NCI-H748 (cell line): ENCODE measurements around the gene IQSEC2.

Experiments
- DNase-seq: peaks from one replicate; lab custom pipeline; 2025; ENCODE audit not compliant: unreplicated experiment; lab: John Stamatoyannopoulos, UW

IQSEC2 gene

DNA sequence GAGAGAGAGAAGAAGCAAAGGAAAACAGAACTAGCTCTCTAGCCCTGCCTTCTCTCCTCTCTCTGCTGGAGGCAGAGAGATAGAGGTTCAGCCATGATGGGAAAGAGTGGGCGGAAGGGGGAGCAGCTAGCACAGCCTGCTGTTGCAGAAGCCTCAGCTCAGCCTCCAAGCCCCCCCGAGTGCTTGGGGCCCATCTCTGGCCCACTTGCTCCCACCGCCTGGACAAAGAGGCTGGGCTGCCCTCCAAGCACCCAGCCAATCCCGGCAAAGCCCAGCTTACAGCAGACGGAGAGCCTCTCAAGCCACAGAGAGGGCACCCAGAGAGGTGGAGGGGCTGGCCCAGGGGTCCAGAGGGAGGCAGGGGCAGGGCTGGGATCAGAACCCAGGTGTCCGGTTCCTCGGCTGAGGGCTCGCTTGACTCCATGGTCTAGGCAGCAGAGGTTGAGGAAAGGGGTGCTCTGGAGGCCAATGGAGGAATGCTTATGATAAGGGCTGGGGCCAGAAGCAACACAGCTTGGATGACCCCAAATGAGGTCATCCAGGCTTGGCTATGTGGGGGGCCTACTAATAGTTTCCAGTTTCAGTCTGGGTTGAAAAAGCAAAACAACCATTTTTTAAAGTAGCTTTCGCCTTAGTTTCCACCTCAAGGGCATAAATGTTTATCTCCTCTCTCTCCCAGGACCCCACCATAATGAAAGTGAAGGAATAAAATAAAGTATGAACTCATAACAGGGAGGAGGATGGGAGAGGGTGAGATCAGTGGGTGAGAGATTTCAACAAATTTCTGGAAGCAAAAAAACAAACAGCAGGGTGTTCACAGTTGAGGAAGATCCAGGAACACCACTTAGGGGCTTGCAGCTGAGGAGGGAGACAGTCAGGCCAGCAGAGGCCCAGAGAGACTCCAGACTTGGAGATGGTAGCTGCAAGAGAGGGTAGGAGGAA is 24.9 kb upstream of the IQSEC2 start:
- no peak for DNase-seq

DNA sequence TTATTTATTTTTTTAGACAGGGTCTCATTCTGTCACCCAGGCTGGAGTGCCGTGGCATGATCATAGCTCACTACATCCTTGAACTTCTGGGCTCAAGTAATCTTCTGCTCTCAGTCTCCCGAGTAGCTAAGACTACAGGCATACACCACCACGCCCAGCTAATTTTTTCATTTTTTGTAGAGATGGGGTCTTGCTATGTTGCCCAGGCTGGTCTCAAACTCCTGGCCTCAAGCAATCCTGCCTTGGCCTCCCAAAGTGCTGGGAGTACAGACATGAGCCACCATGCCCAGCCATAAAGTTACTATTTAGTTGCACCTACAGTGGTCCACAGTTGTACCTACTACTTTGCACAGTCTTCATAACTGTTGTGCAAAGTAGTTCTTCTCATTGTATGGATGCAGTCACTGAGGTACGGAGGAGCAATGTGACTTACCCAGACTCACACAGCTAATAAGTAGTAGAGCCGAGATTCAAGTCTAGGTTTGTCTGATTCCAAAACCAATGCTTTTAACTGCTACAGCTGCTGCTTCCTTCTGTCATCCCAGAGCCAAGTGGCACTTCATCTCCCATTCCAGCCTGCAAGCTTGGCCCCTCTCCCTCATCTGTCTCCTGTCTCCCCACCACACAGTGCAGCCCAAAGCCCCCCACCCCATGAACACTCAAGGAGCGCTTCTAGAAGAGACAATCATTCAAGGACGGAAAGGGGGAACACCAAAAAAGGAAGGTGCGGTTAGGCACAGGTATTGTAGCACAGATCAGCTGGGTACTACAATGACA is 24.0 kb upstream of the IQSEC2 start:
- no peak for DNase-seq

DNA sequence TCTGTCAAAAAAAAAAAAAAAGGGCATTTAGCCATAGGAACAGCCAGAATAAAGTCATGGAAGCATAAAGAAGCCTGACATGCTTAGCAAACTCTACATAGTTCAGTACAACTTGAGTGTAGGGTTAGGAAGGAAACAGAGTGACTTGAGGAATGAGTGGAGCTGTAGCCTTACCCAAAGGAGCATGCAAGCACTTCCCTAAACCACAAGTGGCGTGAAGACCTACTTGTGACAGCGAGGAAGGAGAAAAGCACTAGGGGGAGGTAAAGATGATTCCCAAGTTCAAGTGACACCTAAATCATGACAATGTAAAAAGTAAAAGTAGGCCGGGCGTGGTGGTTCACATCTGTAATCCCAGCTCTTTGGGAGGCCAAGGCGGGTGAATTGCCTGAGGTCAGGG is 21.8 kb upstream of the IQSEC2 start:
- no peak for DNase-seq

DNA sequence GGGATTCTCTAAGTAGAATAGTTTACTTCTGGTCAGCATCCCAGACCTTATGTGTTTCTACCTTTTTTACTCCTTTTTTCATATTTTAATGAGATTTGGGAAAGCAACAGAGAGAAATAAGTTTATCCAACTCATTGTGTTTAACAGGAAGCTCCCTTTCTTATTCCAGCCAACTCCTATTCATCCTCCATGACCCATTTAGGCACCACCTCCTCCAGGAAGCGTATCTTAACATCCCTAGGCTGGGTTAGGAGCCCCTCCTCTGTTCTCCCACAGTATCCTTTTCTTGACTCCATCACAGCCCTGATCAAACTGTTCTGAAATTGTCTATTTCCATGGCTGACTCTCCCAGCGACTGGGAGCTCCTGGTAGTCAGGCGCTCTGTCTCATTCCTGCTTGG is 18.8 kb upstream of the IQSEC2 start:
- no peak for DNase-seq

- DNase-seq, result no peak
Measured at GRCh38 chrX:53294024-53294648, 12.8 kb upstream of the IQSEC2 start.

- DNase-seq, result no peak
Measured at GRCh38 chrX:53291596-53291995, 10.2 kb upstream of the IQSEC2 start.

GRCh38 chrX:53290441-53291041 is 9.2 kb upstream of the IQSEC2 start:
- no peak for DNase-seq

GRCh38 chrX:53288189-53288588 is 6.8 kb upstream of the IQSEC2 start:
- DNase-seq, result peak; percentile 75

DNA sequence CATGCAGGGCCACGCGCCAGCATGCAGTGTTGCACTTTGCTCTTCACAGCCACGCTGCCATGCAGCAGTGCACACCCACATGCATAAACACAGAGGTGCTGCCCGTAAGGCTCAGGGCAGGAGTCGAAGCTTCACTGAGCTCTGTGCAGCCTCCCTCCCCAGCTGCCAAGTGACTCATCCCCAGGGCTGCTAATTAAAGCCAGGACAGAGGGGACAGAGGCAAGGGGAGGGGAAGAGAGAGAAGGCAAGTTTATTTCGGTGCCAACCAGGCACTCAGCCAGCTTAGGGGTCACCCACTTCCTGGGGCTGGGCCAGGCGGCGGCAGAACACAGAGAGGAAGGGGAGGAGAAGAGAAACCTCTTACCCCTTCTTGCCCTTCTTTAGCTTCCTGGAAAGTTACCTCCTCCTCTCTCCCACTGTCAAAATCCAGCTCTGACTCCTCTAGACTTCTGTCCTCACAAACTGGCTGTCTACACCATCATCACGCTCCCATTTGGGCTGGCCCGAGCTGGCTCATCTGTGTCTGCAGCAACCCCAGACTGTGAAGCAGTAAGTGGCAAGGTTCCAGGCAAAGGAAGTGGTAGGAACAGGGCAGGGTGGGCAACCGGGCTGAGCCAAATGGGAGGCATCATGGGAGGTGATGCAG is 6.2 kb upstream of the IQSEC2 start:
- no peak for DNase-seq

GRCh38 chrX:53286171-53286570 is 4.8 kb upstream of the IQSEC2 start:
- DNase-seq, result no peak

DNA sequence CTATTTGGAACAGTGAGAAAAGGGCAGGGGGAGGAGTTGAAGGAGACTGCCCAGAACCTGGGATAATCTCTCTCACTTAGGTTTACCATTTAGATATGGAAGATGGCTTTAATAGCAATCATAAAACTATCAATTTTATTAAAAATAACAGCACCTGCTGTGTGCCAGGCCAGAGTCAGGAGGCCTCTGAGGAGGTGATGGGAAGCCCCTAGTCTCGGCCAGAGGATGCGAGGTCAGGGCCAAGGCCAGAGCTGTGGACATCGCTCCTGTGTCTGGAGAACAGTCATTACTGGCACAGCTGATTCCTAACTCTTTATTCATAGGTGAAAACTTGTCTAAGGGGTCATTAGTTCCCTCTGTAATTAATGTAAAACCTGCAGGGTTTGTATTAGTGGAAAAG is 4.2 kb upstream of the IQSEC2 start:
- DNase-seq, result no peak

- peak; percentile 44 for DNase-seq
Measured at GRCh38 chrX:53284684-53285447, 3.5 kb upstream of the IQSEC2 start.

- no peak for DNase-seq
Measured at GRCh38 chrX:53283567-53283966, 2.2 kb upstream of the IQSEC2 start.

DNA sequence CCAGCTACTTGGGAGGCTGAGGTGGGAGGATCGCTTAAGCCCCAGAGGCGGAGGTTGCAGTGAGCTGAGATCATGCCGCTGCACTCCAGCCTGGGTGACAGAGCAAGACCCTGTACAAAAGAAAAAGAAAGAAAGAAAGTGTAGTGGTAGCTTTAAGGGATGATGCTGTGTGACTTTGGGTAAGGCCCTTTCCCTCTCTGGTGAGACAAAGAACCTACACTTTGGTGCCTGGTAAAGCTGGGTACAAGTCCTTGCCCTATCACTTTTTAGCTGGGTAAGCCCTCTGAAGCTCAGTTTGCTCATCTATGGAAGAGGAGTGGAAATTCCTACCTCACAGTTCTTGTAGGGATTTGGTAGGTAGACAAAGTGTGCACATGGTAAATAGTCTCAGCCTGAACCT is 1.7 kb upstream of the IQSEC2 start:
- no peak for DNase-seq

DNA sequence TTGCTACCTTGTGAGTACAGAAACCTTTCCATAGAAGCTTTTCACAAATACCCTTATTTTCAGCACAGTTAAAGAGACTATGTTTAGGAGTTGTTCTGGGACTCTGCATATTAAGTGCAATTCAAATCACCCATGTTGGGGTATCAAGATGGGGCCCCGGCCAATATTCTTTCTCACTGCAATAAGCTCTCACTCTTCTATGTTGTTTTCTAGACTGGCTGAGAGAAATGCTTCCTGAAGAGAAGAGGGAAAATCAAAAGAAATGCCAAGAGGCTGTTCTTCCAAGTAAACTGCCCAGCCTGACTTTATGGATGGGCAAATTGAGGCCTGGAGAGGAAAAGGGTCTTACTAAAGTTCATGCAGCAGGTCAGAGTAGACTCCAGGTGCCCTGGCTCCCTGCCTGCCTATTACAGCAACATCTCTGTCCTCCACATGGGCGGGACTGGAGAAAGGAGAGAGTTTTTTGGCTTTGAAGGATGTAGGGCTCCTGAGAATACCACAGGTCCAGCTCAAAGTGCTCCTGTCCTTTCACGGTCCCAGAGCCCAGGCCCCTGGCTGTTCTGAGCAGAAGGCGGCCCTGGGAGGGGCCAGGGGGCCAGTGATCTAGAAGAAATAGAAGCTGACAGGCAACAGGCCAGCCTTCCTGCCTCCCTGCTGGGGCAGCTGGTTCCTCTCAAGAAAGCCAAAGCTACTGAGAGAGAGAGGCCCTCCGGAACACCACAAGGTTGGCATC is 745 bp upstream of the IQSEC2 start:
- no peak for DNase-seq

GRCh38 chrX:53280331-53281320 is 758 bp downstream of the IQSEC2 start:
- DNase-seq, result no peak

GRCh38 chrX:53279296-53280237 is 1.8 kb downstream of the IQSEC2 start:
- no peak for DNase-seq
